ENCODE data around the gene ATP6V0A4.

The ATP6V0A4 gene

DNA sequence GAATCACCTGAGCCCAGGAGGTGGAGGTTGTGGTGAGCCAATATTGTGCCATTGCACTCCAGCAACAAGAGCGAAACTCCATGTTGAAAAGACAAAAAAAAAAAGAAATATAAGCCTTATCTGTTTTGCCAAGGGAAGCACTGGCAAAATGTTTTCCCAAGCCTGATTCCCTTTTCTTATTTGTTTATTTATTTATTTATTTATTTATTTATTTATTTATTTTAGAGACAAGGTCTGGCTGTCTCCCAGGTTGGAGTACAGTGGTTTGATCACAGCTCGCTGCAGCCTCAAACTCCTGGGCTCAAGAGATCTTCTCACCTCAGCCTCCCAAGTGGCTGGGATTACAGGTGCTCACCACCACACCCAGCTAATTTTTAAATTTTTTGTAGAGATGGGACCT, 141.0 kb downstream of the ATP6V0A4 start:
- DNase-seq, result no peak

Measured in activated CD4-positive, alpha-beta T cell treated with anti-CD3 and anti-CD28 coated beads, Interleukin-10, Interleukin-2, amounts not matched to agents 100 ng/mL and 50 ng/mL, durations not matched to agents 16 hours and 8 hours (primary cell).